Embryonic facial prominence (tissue), 1 donor: ENCODE measurements around the gene CASP9.
"Not testable (repeated sequence)": the region's sequence is repeated elsewhere in the genome, so short reads cannot be mapped to it uniquely, and the experiment has no call there.

Experiments used
- DNase-seq: peaks from one replicate; pipeline ENCODE4 v3.0.0-alpha.2; 2016; ENCODE audit errors: extremely low spot score

Gene CASP9

GRCh38 chr1:15500184-15501178, 23.5 kb downstream of the CASP9 start:
- no peak for DNase-seq

- DNase-seq: no peak
These were observed 30.1 kb downstream of the CASP9 start for GRCh38 chr1:15493869-15494390.

DNA sequence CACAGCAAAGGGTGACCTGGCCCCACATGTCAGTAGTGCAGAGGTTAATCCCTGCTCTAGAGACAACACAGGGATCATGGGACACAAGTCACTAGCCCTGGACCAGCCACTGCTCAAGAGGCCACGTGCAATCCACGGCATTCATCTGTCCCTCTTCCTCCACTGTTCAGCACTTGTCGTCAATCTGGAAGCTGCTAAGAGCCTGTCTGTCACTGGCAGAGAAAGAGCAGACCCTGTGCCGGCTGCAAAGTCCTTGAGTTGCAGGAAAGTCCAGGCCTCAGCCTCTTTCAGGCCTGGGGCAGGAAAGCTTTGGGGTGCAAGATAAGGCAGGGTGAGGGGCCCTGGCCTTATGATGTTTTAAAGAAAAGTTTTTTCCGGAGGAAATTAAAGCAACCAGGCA, 31.4 kb downstream of the CASP9 start:
- DNase-seq: no peak

- not testable (repeated sequence) for DNase-seq
These were observed 33.0 kb downstream of the CASP9 start for GRCh38 chr1:15491010-15491409.

DNA sequence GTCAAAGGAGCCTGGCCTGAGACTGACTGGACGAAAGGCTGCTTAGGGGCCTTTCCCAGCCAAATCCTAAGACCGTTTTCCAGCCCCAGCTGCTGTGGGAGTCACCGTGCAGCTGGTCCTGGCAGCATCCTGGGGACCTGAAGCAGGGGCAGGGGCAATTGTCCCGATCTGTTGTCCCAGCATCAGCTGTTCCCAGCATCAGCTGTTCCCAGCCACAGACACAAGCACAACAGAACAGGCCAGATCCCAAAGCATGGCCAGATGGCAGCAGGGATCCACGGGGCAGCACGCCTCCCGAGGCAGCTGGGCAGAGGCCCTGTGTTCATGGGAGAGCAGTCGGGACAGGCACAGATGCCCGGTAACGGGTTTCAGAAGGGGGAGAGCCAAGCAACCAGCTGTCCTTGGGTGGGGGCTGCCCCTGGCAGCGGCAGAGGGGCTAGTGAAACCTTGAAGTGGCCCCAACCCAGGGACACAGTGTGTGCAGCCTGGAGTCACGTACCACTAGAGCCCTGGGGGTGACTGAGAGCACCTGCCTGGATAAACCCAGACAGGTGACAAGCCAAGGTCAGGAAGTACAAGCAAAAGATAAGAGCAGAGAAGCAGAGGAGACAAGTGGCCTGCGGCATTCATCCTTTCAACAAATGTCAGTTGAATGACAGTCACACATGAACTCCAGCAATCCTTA, 34.8 kb downstream of the CASP9 start:
- DNase-seq: no peak

DNA sequence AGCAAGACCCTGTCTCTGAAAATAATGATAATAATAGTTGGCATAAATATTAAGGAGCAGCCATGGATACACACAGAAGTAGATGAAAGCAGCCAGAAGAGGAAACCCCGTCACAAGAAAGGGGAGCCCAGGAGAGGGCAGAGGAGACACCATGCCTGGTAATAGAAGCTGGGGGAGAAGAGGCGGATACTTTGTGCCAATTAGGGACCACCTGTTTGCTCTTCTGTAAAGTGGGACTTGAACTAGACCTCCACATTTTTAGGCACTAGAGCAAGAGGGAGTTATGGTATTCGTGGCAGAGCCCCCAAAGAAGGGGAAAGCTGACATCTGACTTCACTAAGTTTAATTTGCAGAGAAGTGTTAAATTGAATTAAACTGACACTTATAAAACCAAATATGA, 35.6 kb downstream of the CASP9 start:
- DNase-seq: no peak

DNA sequence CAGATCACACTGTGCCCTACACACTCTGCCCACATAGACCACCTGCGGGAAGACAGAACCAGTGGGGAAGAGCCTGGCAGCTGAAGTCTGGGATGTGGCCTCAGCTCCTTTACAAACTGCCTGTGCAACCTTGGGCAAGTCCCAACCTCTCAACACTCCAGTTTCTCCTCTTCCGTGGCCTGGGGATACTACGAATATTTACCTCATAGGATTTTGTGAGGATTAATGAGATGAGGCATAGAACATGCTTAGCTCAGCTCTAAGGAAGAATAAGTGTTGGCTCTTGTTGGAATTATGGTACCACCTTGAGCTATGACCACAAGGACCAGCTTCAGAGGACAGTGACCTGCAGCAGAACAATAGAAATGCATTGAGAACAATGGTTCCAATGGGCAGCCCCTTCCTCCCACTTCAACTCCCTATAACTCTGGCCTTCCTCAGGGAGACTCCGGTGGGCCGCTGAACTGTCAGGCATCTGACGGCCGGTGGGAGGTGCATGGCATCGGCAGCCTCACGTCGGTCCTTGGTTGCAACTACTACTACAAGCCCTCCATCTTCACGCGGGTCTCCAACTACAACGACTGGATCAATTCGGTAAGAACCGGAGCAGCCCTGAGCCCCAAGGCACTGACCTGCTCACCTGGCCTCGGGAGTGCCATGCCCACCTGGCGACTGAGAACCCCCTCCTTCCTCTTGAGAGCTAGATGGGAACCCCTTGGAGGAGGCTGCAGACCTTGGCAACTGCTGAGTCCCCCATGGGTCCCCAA, 37.0 kb downstream of the CASP9 start:
- not testable (repeated sequence) for DNase-seq

- DNase-seq: no peak
These were observed 38.4 kb downstream of the CASP9 start for GRCh38 chr1:15485636-15486035.

- DNase-seq: not testable (repeated sequence)
These were observed 39.6 kb downstream of the CASP9 start for GRCh38 chr1:15484443-15484842.

DNA sequence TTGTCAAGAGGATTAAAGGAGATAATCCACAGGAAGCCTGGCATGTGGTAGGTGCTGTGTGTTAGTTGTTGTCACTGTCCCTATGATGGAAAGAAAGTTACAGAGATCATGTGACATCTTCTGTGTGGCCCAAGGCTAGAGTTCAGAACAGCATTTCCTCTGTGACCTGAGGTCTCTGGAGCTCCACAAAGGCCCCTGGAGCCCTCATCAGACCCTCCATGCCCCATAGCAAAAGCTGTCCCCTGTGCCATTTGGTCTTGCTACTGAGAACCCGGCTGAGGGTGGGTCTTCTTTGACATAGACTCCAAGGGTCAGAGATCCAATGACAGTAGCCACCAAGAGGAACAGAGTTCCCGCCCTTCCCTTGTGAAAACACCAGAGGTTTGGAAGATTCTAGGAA, 40.0 kb downstream of the CASP9 start:
- DNase-seq: no peak

GRCh38 chr1:15482983-15483543, 41.0 kb downstream of the CASP9 start:
- not testable (repeated sequence) for DNase-seq

DNA sequence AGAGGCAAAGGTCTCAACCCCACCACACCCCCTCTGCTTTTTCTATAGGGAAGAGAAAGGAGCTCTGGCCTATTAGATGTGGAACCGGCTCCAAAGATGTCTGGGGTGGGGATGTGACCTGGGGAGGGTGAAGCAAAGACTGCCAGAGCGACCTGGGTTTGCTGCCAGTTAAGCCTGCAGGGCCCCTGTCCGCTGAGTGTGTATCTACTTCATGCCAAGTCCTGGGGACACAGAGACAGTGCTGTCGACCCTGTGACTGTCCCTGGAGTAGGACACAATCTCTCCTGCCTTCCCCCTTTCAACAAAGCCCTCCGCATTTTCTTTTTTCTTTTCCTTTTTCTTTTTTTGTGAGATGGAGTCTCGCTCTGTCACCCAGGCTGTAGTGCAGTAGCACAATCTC, 41.6 kb downstream of the CASP9 start:
- DNase-seq: not testable (repeated sequence)

GRCh38 chr1:15479654-15480347, 44.2 kb downstream of the CASP9 start:
- no peak for DNase-seq

- no peak for DNase-seq
These were observed 46.3 kb downstream of the CASP9 start for GRCh38 chr1:15477646-15478212.

- no peak for DNase-seq
These were observed 47.1 kb downstream of the CASP9 start for GRCh38 chr1:15476927-15477326.

GRCh38 chr1:15475752-15476314, 48.2 kb downstream of the CASP9 start, which contains the start of gene CELA2B:
Gene CELA2B, plus strand, starts transcription at chr1:15476104. Its CDS starts 22 bp downstream, at chr1:15476126.
- no peak for DNase-seq

GRCh38 chr1:15472587-15472986, 51.4 kb downstream of the CASP9 start:
- no peak for DNase-seq

GRCh38 chr1:15471723-15472122, 52.3 kb downstream of the CASP9 start:
- DNase-seq: not testable (repeated sequence)

DNA sequence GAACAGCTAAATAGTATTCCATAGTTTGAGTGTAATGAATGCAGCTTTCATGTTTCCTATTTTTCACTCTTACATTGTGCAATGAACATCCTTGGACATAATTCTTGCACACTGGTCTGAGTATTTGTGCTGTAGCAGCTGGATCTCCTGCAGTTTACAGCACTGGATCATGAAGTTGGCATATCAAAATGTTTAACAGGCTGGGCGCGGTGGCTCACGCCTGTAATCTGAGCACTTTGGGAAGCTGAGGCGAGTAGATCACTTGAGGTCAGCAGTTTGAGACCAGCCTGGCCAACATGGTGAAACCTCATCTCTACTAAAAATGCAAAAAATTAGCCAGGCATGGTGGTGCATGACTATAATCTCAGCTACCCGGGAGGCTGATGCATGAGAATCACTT, 52.9 kb downstream of the CASP9 start:
- DNase-seq: not testable (repeated sequence)
